GM15510 (cell line): ENCODE data around the gene CYP4V2.

Source experiments
- POLR2A ChIP-seq: IDR thresholded peaks from 3 replicates; pipeline ENCODE4 v1.6.1; 2011; ENCODE audit warnings: borderline replicate concordance; ENCODE audit not compliant: insufficient read length; ENCODE audit errors: extremely low read depth

Gene CYP4V2

GRCh38 chr4:186169333-186169944 lies 21.9 kb upstream of the CYP4V2 start:
- TF ChIP-seq POLR2A = no peak

- TF ChIP-seq POLR2A = no peak
These were observed 21.2 kb upstream of the CYP4V2 start for GRCh38 chr4:186169945-186170802.

GRCh38 chr4:186170966-186171365 lies 20.4 kb upstream of the CYP4V2 start:
- TF ChIP-seq POLR2A = no peak

- no peak for TF ChIP-seq POLR2A
These were observed 18.8 kb upstream of the CYP4V2 start for GRCh38 chr4:186172546-186172945.

- no peak for TF ChIP-seq POLR2A
These were observed 3.3 kb upstream of the CYP4V2 start for GRCh38 chr4:186188107-186188506.

GRCh38 chr4:186189656-186190055 lies 1.7 kb upstream of the CYP4V2 start:
- TF ChIP-seq POLR2A = no peak

- no peak for TF ChIP-seq POLR2A
These were observed 677 bp upstream of the CYP4V2 start for GRCh38 chr4:186190581-186191199.

GRCh38 chr4:186192066-186192612 lies 772 bp downstream of the CYP4V2 start:
- no peak for TF ChIP-seq POLR2A

- TF ChIP-seq POLR2A = no peak
These were observed 2.5 kb downstream of the CYP4V2 start for GRCh38 chr4:186193851-186194250.

- no peak for TF ChIP-seq POLR2A
These were observed 4.7 kb downstream of the CYP4V2 start for GRCh38 chr4:186196063-186196462.

- TF ChIP-seq POLR2A = no peak
These were observed 9.1 kb downstream of the CYP4V2 start for GRCh38 chr4:186200516-186200915.

GRCh38 chr4:186201010-186201409 lies 9.6 kb downstream of the CYP4V2 start:
- no peak for TF ChIP-seq POLR2A

- TF ChIP-seq POLR2A = no peak
These were observed 10.3 kb downstream of the CYP4V2 start for GRCh38 chr4:186201535-186202230.

GRCh38 chr4:186202490-186203140 lies 11.2 kb downstream of the CYP4V2 start:
- no peak for TF ChIP-seq POLR2A
